NCI-H345 (cell line): Measurements from ENCODE around the gene C6orf47.

Experiments used
- DNase-seq: peaks from one replicate; lab custom pipeline; 2025; lab: John Stamatoyannopoulos, UW

C6orf47 gene

DNA sequence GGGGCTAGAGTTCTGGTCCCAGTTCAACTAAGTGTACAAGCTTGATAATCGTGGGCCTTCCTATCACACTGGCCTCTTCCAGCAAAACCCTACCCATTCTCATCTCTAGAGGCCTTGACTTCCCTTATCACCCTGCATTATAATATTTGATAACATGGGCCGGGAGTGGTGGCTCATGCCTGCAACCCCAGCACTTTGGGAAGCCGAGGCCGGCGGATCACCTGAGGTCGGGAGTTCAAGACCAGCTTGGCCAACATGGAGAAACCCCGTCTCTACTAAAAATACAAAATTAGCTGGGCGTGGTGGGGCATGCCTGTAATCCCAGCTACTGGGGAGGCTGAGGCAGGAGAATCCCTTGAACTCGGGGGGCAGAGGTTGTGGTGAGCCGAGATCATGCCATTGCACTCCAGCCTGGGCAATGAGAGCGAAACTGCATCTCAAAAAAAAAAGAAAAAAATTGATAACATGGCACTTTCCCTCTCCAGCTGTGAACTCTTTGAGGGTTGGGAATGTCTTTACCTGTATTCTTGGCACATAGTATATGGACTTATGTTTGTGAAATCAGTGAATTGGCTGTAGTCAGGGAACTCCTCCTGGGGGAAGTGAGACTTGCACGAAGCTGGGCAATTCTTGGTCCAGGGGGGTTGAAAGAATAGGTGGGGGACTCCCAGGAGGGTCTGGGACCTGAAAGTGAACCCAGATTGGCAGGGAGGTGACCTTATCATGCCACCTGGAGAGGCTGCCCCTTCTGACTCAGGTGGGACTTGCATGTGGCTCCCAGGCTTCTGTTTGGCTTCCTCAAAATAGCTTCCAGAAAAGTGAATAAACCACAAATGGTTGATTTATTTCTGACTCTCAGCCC is 915 bp upstream of the C6orf47 start:
- no peak for DNase-seq

GRCh38 chr6:31659649-31660380 is 763 bp downstream of the C6orf47 start:
- no peak for DNase-seq

DNA sequence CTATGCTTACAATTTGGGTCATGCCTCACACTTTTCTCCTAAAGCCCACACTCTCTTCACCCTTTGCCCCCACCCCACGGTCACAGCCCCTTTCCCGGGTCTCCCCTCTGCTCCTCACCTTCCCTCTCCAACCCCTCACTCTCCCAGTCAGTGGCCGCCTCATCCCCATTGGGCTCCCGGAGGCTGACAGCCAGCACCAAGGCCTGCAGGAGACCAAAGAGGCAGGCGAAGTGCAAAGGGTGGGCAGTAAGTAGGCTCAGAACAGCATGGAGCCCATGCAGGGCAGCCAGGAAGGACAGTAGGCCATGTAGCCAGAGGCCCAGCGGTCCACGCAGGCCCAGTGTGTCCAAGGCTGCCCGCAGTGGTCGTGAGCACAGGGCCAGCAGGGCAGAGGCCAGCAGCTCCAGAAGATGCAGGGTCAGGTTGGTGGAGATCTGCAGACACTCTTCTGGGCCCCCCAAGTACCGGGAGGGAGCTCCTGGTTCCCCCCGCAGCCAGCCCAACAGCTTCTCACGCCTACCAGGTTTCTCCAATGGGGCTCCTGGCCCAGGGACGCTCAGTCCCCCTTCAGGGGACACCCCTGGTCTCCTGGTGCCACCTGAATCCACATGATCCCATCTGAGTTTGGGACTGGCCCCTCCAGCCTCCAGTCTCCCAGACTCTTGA is 1.5 kb downstream of the C6orf47 start:
- no peak for DNase-seq

DNA sequence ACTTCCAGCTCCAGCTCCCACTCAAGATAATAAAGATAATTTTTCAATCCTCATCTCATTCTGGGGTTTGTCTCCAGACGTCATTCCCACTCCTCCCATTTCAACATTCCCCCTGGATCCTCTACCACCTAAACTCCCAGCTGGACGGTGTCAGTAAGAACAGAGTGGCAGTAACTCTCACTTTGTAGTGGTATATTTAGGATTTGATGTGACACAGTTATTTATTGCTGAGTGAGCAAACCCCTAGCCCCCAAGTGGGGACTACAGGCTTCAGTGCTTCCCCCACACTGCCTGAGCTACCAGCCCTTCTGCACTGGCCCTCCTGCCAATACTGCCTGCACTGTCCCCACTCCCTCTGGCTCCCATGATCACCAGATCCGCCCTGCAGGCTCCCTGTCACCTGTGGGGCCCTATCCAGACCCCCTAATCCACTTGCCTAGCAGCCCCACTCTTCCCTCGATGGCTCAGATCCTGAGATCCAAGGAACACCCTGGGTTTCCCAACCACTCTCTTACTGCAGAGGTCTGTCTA is 2.4 kb downstream of the C6orf47 start:
- no peak for DNase-seq

- DNase-seq: no peak
These were observed 3.0 kb downstream of the C6orf47 start for GRCh38 chr6:31657406-31658157.

DNA sequence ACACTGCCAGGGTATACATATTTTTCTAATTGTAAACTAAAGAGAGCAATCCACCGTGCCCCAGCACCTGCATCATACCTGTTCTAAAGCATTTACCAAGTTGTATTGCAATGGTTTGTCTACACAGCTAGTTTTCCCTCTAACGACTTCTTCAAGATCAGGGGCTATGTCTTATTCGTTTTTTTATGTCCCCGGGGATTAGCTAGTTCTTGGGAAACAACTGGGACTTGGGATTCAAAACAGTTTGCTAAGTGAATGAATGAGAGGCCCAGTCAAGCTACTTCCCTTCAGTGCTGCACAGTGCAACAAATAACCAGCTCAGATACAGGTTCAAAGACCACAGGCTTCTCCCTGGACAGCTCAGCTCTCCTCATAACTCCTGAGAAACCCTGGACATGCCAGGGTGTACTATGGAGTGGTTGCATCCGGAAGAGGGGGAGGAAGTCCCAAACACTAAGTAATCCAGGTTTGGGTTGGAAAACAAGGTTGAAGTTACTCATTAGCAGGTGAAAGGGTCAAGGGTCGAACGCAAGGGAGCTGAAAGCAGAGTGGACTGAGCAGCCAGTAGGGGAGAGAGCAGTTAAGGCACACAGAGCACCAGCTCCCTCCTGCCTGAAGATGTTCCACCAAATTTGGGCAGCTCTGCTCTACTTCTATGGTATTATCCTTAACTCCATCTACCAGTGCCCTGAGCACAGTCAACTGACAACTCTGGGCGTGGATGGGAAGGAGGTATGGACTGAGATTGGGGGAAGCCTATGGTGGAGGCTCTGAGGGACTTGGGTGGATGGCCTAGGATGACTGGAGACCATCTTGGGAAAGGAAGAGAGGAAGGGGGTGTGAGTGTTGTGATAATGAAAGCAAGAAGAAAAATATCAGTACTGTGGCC is 5.0 kb downstream of the C6orf47 start, which contains the start of gene APOM:
Gene APOM (plus strand): TSS at position 546 of the 889 bp plus-strand sequence. CDS start 73 bp downstream, at position 619.
- no peak for DNase-seq

- DNase-seq: no peak
These were observed 5.8 kb downstream of the C6orf47 start for GRCh38 chr6:31654574-31655348.

DNA sequence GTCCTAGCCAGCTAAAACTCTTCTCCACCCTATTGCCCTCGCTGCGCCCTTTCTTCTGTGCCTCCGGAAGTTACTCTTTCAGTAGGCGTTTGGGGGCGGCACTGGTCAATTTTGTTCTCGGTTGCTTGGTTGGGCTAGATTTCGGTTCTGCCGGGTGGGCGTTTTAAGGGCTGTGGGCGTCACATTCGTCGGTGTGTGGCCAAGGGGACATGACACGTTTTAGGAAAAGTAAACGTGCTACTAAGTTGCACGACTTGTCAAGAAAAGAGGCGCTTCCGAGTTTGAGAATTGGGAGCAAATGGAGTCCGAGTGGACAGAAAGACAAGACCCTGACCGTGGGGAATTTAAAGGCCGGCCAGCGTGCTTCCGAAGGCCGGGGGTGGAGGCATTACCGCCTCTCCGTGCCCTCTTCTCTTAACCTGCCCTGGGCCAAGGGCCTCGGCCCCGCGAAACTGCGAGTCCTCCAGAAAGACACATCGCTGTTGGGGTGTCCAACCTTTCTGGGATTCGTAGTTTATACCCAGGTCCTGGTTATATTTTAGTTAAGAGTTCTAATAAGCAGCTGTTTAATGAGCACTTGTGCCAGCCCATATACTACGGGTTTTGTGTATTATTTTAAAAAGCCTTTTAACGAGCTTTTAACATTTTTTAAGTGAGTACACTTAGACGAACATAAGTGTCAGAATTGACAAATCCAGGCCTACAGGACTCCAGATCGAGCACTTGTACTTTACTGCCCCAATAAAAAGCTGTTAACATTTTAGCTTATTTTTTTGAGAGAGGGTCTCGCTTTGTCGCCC is 7.5 kb downstream of the C6orf47 start:
- DNase-seq: peak; percentile 96

DNA sequence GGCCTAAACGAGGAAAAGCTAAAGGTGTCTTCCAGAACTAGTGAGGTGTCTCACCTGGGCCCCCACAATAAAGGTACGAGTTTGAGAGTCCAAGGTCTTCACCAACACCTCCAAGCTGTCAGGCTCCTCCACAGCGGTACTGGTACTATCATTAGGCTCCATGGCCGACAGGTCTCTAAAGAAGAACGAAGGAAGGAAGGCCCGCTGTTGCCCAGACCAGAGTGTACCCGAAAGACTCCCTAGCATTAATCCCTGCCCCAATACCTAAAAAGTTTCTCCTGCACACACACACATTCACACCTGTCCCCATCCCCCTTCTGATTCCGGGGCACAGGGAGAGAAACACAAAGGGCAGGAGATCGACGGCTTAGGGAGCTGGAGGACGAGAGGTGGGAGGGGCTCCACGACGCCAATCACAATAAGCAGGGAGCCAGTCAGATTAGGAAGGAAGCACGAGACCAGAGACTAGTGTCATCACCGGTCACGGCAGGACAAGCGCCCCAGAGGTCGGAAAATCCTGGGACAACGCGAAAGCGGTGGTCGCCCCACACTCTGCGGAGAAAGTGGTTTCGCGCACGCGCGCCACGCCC is 8.9 kb downstream of the C6orf47 start:
- DNase-seq: peak; percentile 79

DNA sequence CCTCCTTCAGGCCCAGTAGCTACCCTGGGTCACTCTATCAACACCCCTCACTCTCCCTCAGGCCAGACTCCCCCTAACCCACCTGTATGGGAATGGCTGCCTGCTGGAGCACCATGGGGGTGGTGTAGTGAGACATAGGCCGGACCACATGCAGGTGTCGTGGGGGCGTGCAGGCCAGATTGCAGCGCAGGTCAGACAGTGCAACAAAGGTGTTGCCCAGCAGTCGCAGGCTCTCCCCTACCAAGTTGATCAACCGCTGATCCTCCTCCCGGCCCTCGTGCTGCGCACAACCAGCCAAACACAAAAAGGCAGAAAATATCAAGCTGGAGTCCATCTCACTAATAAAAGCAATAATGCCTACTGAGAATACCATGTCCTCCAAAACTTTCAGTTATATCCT is 15.3 kb downstream of the C6orf47 start:
- no peak for DNase-seq

DNA sequence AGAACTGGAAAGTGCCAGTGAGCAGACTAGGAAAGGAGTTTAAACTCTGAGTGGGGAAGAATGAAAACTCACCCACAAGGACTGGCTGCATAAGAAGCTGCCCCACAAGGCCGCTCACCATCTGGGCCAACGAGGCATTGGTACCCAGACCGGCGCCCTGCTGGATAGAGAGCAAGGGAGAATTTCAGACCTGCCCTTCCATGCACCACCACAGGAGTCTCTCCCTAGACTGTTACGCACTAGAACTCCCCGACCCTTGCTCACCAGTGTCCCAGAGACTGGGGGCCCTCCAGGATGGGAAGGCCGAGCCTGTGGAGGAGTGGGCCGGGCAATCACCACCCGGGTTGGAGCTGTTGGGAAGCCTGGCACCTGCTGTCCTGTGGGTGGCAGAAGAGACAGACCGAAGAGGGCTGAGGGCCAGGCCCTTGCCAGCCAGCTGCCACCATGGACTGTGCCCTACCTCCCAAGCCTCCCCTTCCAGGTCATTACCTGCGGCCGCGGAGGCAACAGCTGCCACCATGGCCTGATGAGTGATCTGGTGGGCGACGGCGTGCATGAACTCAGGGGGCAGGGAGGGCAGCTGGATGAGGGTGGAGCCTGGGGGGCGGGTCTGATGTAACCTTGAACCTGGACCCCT is 16.6 kb downstream of the C6orf47 start:
- DNase-seq: no peak

DNA sequence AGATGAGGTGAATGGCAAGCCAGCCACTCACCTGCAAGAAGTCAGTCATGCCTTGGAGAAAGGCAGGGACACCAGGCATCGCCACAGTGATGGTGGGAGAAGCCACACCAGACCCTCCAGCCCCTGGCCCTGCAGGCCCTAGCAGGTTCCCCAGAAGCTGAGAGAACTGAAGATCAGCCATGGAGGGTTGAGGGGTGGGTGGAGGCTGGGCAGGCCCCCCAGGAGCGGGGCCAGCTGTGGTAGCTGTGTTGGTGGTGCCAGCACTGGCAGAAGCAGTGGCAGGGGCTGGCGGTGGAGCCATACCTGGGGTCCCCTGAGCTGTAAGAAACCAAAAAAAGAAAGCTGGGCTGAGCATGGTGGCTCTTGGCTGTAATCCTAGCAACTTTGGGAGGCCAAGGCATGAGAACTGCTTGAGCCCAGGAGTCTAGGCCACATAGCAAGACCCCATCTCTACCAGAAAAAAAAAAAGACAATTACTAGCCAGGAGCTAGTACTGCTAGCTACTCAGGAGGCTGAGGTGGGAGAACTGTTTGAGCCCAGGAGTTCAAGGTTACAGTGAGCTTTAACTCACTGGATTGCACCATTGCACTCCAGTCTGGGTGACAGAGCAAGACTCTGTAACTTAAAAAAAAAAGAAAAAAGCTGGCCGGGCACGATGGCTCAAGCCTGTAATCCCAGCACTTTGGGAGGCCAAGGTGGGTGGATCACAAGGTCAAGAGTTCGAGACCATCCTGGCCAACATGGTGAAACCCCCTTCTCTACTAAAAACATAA is 17.6 kb downstream of the C6orf47 start:
- DNase-seq: no peak

DNA sequence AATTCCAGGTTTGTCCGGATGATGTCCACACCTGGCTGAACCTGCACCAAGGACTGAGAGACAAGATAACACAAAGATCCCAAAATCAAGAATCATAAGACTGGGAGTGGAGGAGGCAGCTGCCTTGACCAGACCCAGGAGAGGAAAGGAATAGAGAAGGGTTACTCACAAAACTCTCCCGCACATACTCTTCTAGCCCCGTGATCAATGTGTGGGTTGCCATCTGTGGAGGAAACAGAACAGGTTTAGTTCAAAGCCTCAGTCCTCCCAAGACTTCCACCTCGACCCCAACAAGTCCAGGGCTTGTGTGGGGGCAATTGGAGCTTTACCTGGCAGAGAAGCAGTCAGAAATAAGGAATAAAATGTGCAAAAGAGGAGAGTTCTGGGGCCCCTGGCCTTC is 19.2 kb downstream of the C6orf47 start:
- DNase-seq: no peak

- DNase-seq: no peak
These were observed 20.0 kb downstream of the C6orf47 start for GRCh38 chr6:31640612-31641011.

DNA sequence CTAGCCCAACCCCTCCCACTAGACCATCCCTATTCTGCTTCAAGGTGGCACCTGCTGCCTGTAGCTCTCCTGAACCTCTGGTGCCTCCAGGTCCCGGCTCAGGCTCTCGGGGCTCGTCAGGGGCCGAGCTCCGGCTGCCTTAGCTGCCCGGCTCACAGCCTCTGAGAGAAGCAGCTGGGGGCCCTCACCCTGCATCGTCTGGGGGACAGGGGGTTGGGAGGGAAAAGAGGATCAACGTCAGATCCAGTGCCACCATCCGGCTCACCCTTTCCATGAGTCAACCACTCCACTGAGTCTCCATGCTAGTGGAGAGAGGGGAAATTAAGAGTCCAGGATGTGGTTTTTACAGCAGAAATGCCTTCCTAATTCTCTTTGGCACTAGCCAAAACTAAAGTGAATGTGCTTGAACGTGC is 21.1 kb downstream of the C6orf47 start:
- no peak for DNase-seq

- DNase-seq: no peak
These were observed 21.5 kb downstream of the C6orf47 start for GRCh38 chr6:31639043-31639442.
